RCC 7860 (cell line): ENCODE results near the gene SCNN1A.

ENCODE experiments used
- DNase-seq: peaks from one replicate; pipeline ENCODE4 v3.0.0-alpha.2; 2015; ENCODE audit warnings: low spot score
- FAIRE-seq: peaks from 2 replicates; lab custom pipeline; 2012; peaks lifted over from hg19 to GRCh38; lab: Jason Lieb, UNC

Gene SCNN1A

GRCh38 chr12:6369916-6370575, 5.3 kb downstream of the SCNN1A start:
- DNase-seq = peak; percentile 70
- peak; percentile 87 for FAIRE-seq

GRCh38 chr12:6368906-6369525, 6.3 kb downstream of the SCNN1A start:
- FAIRE-seq (no peak), DNase-seq (peak; percentile 7)

GRCh38 chr12:6367969-6368892, 7.1 kb downstream of the SCNN1A start:
- no peak for FAIRE-seq

GRCh38 chr12:6367065-6367968, 8.0 kb downstream of the SCNN1A start:
- FAIRE-seq = no peak
- DNase-seq = peak; percentile 33

More at GRCh38 chr12:6367969-6368892, 7.1 kb downstream of the SCNN1A start:
- no peak for DNase-seq

- DNase-seq (no peak), FAIRE-seq (no peak)
Observed at GRCh38 chr12:6364044-6364374, 11.4 kb downstream of the SCNN1A start.

GRCh38 chr12:6363330-6364043, 11.9 kb downstream of the SCNN1A start:
- no peak for DNase-seq
- no peak for FAIRE-seq

GRCh38 chr12:6363010-6363329, 12.4 kb downstream of the SCNN1A start:
- no peak for FAIRE-seq
- DNase-seq = no peak

- FAIRE-seq = no peak
Observed at GRCh38 chr12:6362403-6362802, 13.0 kb downstream of the SCNN1A start.

GRCh38 chr12:6361834-6362233, 13.5 kb downstream of the SCNN1A start:
- peak; percentile 88 for FAIRE-seq
- DNase-seq = peak; percentile 93

More at GRCh38 chr12:6362403-6362802, 13.0 kb downstream of the SCNN1A start:
- no peak for DNase-seq

GRCh38 chr12:6360578-6361490, 14.5 kb downstream of the SCNN1A start:
- no peak for FAIRE-seq
- DNase-seq = no peak

- DNase-seq = no peak
- no peak for FAIRE-seq
Observed at GRCh38 chr12:6360080-6360571, 15.2 kb downstream of the SCNN1A start.

- no peak for FAIRE-seq
- no peak for DNase-seq
Observed at GRCh38 chr12:6358881-6359280, 16.5 kb downstream of the SCNN1A start.

- no peak for FAIRE-seq
Observed at GRCh38 chr12:6356374-6356820, 19.0 kb downstream of the SCNN1A start.

GRCh38 chr12:6355491-6356373, 19.6 kb downstream of the SCNN1A start:
- DNase-seq = no peak
- no peak for FAIRE-seq

More at GRCh38 chr12:6356374-6356820, 19.0 kb downstream of the SCNN1A start:
- no peak for DNase-seq

GRCh38 chr12:6354495-6355393, 20.6 kb downstream of the SCNN1A start:
- FAIRE-seq = no peak
- DNase-seq = no peak
